NCI-H345 treated with DMSO at 0.1 percent for 48 hours (cell line): ENCODE measurements around the gene ARHGAP4.

ENCODE experiments used
- DNase-seq: peaks from one replicate; lab custom pipeline; 2025; ENCODE audit not compliant: unreplicated experiment; lab: John Stamatoyannopoulos, UW

Gene ARHGAP4

DNA sequence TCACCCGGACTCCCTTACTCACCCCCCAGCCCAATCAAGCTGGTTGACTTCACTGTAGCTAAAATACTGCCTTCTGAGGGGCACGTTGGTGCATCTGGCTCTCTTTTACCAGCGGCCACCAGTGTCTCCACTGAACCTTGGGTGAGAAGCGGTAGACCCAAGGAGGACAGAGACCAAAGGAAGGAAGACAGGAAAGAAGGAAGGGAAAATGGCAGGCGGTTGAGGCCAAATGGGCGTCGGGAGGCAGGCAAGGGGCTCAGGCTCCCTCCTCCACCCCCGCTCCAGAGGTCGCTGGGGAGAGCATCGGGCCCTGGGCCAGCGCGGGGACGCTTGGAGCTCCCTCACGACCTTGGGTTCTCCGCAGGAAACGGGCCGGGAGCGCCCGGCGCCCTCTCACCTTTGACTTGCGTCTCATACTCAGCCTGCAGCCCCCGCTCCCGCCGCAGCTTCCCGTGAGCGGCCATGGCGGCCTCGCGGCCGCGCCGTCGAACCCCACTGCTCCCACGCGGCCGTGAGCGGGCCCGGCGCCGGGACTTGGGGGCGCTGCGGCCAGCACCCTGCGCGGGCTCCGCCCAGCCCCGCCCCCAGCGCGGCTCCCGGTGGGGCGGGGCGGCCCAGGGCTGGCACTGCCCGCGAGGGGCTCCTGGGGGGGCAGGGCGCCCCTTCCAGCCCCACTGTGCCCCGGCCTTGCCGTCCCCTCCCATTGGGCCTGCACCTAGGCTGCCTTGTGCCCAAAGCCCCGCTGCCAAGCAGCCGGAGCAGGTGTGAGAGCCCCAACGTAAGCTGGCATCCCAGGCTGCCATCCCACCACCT, at the start of gene ARHGAP4:
ARHGAP4 (minus strand) TSS at position 526 of the 813 bp plus-strand sequence; CDS start at position 464, 62 bp downstream.
- no peak for DNase-seq

DNA sequence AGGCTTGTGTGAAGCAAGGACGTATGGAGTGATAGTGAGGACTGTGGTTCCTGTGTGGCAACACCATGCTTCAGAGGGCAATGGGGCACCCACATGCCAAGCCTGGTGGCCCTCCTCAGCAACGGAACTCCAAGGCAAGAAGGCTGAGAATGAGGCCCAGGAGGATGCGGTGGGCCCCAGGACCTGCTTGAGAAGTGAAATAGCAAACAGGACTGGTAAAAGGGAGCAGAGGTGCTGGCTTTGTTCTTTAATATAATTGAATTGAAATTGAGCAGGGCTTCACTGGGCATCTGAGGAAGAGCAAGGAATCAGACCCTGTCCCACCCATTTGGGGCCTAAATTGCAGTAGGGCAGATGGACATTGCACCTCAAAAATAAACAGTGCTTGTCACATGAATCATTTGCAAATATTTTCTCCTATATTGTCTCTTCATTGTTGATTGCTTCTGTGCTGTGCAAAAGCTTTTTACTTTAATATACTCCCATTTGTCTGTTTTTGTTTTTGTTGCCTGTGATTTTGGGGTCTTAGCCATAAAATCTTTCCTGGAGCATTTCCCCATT, 48.7 kb upstream of the ARHGAP4 start:
- DNase-seq: no peak

DNA sequence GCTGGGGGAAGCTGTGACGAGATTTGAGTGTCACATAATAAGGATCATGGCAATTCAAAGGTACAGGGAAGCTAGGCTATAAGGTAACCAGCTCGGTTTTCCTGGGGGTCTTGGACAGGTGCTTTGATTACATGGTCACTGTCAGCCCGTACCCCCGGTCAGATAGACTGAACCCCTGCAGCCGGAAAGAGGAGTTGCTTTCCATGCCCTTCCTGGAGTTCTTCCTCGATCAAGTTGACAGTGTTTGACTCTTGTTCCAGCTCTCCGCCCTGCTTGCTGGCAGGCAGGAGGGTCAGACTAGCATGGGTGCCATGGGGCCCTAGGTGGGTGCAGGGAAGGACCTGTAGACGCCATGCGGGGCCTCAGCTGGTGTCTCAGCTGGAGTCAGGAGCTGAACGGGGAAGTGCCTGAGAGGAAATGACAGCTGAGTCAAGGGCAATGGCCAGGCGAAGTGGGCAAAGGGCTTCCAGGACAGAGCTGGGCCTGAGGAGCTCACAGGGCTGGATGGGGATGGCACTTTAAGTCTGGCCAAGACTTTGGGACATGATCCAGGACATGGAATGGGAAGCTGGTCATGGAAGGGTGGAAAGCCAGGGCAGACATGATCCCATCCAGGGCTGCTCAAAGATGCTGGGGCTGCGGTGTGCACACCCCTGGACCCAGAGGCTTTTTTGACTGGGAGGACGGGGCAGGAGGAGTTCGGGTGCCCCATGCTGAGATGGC, 48.1 kb upstream of the ARHGAP4 start:
- DNase-seq: no peak

DNA sequence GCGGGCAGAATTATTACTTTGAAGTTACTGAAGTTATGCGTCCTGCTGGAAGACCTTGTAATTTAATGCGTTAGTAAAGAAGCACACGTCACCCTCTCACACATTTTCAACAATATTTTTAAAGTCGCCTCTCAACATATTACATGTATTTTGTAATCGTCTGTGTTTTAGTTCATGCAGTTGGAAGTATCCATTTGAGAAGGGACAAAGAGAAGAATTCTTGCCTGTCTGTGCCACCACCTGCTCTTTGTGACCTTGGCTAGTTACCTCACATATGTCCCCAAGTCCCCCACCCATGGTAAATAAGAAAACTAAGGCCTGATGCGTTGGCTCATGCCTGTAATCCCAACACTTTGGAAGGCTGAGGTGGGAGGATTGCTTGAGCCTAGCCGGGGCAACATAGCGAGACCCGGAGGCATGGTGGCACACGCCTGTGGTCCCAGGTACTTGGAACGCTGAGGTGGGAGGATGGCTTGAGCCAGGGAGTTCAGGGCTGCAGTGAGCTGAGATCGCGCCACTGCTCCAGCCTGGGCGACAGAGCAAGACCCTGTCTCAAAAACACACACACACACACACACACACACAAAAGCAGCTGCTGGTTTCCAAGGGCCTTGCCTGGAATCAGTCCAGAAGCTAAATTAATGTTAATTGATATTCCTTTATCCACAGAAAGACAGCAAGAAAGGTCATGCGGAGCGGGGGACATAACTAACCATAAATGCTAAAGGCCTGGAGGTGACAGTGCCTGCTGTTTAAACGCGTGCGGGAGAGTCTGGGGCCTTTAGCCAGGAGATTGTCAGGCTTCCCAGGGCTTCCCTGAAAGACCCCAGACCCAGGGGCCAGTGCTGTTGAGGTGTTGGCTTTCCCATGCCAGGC, 47.3 kb upstream of the ARHGAP4 start:
- no peak for DNase-seq

DNA sequence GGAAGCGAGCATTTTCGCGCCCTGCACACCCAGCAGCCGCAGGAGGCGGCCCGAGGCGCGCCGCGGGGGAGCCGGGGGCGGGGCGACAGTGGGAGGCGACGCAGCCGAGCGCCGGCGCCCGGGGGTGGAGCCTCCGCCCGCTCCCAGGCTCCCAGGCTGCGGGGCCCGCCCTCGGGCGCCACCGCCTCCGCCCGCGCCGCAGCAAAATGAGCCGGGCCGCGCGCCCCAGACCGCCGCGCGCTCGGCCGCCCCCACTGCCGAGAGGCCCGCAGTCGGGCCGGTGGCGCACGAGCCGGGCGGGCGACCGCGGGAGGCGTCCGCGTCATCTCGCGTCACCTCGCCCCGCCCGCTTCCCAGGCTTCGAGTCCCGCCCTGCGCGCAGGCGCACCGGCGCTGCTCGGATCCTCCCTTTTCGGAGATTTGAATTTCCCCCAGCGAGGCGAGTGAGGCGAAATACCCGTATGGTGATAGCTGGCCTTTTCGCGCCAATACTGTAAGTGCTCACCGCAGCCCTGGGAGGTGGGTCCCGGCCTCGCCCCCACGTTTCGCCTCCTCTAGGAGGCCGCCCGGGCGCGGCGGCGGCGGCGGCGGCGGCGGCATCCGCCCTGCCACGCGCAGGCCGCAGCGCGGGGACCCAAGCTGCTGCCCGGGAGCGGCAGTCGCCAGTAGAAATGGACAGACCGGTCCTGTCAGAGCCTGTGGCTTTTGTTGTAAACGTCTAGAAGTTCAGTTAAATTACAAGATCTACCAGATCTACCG, 46.5 kb upstream of the ARHGAP4 start, which contains the start of gene TMEM187:
TMEM187 (plus strand) TSS at position 387 of the 759 bp plus-strand sequence. CDS start 9,309 bp downstream, outside the sequence.
- DNase-seq: peak; percentile 76

DNA sequence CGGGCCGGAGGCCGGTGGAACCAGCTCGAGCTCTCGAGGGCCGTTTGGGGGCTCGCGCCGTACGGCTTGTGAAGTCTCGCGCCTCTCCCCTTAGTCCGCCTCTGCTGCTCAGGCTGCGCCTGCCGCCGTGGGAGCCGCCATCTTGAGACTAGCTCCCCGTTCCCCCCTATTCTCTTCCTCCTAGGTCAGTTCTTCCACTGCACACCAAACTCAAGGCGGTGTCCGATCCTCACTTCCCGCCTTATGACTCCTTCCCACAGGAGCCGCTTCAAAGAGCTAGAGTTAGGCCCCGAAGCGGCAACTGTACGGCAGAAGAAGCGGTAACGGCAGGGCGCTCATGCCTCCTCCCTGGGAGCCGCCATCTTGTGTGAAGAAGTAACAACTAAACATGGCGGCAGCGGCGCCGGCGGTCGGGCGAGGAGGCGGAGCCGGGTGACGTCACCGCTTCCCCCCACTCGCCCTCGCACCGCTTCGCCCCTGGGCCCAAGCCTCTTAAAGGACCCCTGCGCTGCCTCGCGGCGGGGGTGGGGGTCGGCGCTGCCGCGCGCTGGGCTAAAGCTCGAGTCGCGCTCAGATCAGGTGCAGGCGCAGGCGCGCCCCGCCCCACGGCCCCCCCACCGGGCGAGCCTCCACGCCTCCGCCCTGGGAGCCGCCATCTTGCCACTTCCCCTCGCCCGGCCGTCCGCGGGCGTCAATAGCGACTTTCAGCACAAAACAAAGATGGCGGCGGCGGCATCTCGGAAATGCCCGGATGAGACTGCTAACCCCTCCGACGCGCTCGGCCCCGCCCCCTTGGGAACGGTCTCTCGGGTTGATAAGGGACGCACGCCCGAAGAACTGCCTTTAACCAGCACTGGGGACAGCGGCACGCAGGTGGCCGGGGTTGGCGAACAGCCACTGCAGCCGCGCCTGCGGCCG, 45.6 kb upstream of the ARHGAP4 start, which contains the start of gene HCFC1:
HCFC1 (minus strand) TSS at position 369 of the 918 bp plus-strand sequence. CDS start 978 bp downstream, outside the sequence.
- peak; percentile 86 for DNase-seq

DNA sequence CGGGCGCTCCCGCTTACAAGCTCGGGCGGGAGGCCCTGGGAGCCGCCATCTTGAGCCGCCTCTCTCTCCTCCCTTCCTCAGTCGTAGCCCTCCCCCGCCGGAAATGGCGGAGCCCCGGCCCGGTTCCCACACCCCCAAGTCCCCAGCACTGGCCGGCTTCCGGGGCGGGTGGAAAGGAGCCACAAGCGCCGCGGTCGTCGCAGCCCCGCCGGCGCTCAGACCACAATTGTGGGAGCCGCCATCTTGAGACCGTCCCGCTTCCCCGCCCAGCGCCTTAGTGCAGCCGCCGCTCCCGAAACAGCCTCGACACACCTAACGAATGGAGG, 45.0 kb upstream of the ARHGAP4 start:
- DNase-seq: no peak

DNA sequence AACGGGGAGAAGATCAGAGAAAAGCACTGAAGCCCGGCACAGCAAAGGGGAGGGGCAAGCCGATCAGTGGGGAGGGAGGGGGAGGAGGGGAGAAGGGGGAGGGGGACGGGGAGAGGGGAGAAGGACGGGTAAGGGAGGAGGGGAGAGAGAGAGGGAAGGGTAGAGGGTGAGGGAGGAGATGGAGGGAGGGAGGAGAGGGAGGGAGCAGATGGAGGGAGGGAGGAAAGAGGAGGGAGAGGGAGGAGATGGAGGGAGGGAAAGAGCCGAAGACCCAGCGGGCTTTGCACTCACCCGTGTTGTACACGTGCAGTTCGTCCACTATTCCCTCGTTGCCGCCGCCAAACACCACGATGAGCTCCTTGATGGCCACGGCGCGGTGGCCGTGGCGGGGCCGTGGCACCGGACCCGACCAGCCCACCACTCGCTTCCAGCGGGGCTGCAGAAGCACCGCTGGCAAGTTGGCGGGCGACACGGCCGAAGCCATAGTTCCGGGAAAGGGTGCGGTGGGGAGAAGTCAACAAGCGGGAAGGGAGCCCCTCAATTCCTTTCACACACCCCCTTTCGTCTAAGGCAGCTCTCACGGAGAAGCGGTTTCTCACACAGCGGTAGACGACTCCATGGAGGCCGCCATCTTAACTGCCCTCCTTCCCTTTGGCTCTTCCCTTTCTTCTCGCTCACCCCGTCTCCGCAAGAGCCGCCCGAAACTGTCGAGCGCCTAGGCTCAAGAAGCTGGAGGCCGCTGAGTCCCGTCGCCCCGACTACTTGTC, 44.5 kb upstream of the ARHGAP4 start:
- DNase-seq: no peak

DNA sequence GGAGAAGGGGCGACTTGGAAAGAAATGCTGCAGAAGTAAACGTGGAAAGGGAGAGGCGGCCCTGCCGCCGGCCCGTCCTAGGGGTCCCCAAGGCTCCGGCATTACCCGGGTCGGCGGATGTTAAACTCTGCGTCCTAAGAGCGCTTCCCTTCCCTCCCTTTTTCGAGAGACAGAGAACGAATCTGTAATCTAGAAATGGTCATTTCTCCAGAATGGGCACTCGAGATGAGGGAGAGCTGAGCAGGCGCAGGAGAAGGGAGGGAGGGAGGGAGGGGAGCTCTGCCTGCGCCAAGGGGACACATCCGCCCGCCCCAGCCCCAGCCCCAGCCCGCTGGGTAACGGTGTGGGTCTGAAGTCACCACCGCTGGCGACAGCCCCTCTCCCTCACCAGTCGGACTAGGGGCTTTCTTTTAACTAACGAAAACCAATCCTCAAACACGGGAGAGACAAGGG, 43.9 kb upstream of the ARHGAP4 start:
- no peak for DNase-seq

DNA sequence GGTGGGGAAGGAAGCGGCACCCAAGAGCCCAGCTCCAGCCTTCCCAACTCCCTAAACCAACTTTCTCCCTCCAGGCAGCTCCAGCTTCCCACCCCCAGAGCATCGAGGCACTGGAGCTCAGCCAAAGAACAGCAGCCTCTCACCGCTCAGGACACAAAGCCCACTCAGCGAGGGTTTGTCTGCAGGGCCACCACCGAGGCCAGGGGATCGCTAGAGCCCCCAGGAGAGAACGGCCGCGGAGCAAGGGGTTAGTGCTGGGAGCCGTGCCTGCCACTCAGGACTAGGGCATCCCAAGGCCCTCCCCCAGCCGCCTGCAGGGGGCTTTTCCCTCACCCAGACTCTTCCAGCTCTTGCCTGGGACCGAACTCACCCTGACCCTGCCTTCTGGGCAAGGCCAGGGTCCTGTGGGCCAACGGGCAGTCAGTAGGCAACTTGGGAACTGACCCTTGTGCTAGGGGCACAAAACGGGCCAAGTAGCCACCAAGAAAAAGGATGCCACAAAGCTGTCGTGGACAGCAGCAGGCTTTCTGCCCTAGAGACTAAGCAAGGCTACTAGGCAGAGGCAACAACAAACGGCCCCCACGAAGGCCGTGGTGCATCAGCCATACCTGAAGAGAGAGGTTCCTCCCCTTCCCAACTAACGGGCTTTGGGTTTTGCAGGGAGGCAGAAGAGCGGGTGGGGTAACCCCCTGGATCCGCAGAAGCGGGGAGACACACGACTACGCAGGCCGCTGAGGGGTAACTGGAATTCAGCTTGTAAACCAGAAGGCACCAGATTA, 43.2 kb upstream of the ARHGAP4 start:
- no peak for DNase-seq

DNA sequence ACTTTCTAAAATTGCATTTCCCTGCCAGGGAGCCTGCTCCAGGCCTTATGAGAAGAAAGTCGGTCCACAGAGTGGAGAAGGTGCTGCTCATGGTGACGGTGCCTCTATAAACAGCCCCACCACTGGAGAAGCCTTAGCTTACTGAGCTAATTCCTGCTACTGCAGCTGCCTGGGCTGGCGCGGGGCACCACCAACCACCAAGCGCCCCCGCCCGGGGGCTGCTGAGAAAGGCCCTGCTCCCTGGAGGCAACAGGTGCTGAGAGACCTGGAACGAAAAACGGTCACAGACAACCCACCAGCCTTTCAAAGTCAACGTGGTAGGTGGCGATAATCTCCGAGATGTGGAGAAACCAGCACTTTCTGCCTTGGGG, 42.7 kb upstream of the ARHGAP4 start:
- no peak for DNase-seq

DNA sequence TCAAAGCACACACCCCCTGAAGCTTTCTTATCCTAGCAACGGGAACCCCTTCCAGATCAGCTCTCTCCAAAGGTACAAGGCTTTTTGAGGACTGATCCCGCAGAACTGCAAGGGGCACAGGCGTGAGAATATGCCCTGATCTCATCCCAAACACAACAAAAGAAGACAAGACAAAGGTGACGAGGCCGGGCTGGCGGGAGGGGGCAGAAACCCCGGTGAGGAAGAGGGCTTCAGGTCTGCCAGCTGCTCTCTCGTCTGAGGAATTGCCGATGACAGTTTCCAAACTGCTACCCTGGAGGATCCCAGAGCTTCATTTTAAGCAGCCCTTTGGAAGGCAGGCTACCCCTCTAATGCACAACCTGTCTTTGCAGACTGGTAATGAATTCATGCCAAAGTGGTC, 42.2 kb upstream of the ARHGAP4 start:
- no peak for DNase-seq

DNA sequence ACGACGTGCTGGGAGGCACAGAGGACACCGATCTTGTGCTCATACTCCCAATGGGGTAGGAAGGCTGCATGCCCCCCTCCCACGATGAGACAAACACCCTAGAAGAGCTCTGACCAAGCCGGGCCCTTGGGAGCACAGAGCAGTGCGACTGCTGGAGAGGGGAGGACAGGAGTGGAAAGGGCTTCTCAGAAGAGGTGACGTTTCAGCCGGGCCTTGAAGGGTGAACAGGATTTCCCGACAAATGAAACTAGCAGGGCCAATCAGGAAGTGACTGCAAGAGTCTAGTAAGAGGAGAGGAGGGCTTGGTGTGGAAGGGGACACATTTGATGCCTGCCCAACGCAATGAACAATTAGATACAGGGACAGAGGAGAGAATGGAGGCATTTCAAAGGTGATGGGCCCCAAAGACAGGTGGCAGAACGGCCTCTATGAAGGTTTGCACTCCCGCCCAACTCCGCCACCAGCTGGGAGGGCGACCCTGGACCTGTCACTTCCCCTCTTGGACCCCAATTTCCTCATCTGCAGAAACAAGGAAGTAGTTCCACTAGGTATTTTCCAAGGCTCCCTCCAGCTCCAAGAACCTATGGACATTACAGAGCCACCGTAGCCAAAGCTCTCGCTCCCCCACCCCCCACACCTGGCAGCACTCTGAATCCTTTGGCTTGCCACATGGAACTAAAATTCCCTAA, 41.6 kb upstream of the ARHGAP4 start:
- DNase-seq: no peak

DNA sequence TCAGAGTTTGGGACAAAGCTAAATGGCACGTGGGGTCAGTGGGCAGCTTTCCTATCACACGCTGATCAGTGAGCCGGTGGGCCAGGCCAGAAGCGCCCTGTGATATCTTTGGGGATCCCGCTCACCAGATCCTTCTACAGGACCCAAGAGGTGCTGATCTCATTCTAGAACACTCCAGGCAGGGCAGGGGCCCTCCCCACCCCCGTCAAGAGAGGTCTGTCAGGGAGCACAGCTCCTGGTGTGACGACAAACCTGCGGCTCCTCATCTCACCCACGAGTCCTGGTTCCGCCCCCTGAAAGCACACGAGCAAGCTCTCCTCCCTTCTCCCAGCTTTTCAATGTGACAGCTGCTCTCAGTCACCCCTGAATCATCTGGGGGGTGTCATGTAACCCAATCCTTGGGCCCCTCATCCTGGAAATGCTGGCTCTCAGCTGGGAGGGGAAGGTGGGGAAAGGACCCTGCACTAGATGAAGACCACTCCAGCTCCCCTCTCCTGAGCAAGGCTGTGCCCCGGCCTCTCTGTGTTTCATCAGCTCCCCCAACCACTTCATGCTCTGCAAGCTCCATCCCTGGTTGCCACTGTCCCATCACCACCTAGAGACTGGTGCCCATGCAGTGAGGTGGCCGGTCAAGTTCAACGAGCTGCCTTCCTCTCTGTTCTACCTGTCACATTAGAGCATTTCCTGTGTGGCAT, 40.9 kb upstream of the ARHGAP4 start:
- no peak for DNase-seq

DNA sequence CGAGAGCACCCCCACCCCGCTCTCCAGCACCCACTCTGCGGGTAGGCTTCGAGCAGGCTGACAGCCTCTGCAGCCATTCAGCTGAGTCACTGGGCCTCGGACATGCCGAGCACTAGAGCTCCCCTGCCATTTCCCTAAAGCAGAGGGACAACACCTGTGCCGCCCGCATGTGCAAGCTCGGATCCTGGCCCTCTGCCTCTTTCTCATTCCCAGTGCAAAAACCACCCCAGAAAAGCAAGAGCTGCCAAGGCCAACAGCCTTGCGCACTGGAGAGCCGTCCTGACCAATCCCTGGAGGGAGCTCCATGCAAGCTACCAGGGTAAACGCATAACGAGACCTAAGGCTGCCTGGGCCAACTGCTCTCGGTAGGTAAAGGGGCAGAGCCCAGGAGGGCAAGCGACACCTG, 40.2 kb upstream of the ARHGAP4 start:
- DNase-seq: no peak

DNA sequence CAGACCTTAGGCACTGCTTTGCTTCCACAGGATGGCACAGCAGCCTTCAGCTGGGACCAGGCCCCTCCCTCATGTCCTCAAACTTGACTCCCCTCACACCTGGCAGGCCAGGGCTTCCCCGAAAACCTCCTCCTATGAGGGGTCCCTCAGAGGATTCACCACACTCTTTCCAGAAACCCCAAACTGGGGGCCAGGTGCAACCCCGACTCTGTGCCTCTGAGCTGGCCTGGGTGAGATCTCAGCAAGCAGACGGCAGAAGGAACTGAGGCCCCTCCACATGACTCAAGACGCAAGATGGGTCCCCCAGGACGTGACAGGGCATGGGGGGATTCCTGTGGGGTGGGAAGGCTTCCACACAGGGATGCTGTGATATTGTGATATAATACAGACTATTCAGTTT, 39.3 kb upstream of the ARHGAP4 start:
- DNase-seq: no peak
